AG04449 (cell line): ENCODE measurements around the gene CKAP2L.

Experiments
- CTCF ChIA-PET: fragments of 350-600 bp; formaldehyde crosslinking; extraction: SDS; loops from one replicate; lab custom pipeline; 2021; ENCODE audit warnings: antibody characterized with exemption; lab: Yijun Ruan, JAX
- POLR2A ChIA-PET: fragments of 400-600, 350-600 bp; formaldehyde crosslinking; extraction: SDS; loops from one replicate; lab custom pipeline; 2020; ENCODE audit warnings: antibody characterized with exemption, inconsistent platforms; lab: Yijun Ruan, JAX
- DNase-seq: peaks from one replicate; pipeline ENCODE4 v3.0.0-alpha.2; 2010; ENCODE audit warnings: low read depth, low spot score
- H3K4me3 ChIP-seq: 2 replicates; pipeline ENCODE4 v1.5.1; 2011; ENCODE audit warnings: low read depth, mild to moderate bottlenecking, control low read depth, low read length
- CTCF ChIP-seq: IDR thresholded peaks from one replicate; pipeline ENCODE4 v1.5.1; 2011; ENCODE audit warnings: mild to moderate bottlenecking, moderate library complexity, low read length, control low read depth, inconsistent platforms; ENCODE audit not compliant: insufficient read depth; ENCODE audit errors: missing control alignments

The CKAP2L gene

GRCh38 chr2:112694182-112694581 lies 70.2 kb downstream of the CKAP2L start:
- POLR2A ChIA-PET = no interaction called here
- CTCF ChIA-PET = interaction anchor here (1.6 kb wide), 1 partner anchor 14 kb away, joined by 3 read pairs; no protein-coding TSS in a partner anchor
- no peak for TF ChIP-seq CTCF
- DNase-seq = no peak
- no peak overlapping the region for H3K4me3 ChIP-seq

- no peak for DNase-seq
- POLR2A ChIA-PET = no interaction called here
- no peak overlapping the region for H3K4me3 ChIP-seq
- TF ChIP-seq CTCF = no peak
- CTCF ChIA-PET = interaction anchor here (0.8 to 4.0 kb wide), 6 partner anchors 12 to 93 kb away, joined by 3 to 34 read pairs (median 9); no protein-coding TSS in a partner anchor
Observed at GRCh38 chr2:112693596-112693995, 70.8 kb downstream of the CKAP2L start.

- POLR2A ChIA-PET = interaction anchor here (0.7 to 1.0 kb wide), 2 partner anchors 47 to 189 kb away, joined by 3 to 4 read pairs; partner anchors contain the start of gene SLC20A1
Observed at GRCh38 chr2:112692918-112693317, 71.5 kb downstream of the CKAP2L start.

GRCh38 chr2:112692495-112692911 lies 71.9 kb downstream of the CKAP2L start:
- no peak overlapping the region for H3K4me3 ChIP-seq
- peak; percentile 63 for DNase-seq
- no peak for TF ChIP-seq CTCF
- ChIA-PET POLR2A (interaction anchor here (0.7 to 1.0 kb wide), 2 partner anchors 47 to 190 kb away, joined by 3 to 4 read pairs; partner anchors contain the start of gene SLC20A1), CTCF (interaction anchor here (0.8 to 4.0 kb wide), 10 partner anchors 11 to 249 kb away, joined by 3 to 34 read pairs (median 6); no protein-coding TSS in a partner anchor)

More at GRCh38 chr2:112692918-112693317, 71.5 kb downstream of the CKAP2L start:
- no peak for TF ChIP-seq CTCF
- DNase-seq = no peak
- CTCF ChIA-PET = interaction anchor here (0.8 to 4.0 kb wide), 9 partner anchors 11 to 249 kb away, joined by 3 to 34 read pairs (median 7); no protein-coding TSS in a partner anchor
- no peak overlapping the region for H3K4me3 ChIP-seq

- CTCF ChIA-PET = interaction anchor here (1.1 to 4.0 kb wide), 13 partner anchors 8 to 250 kb away, joined by 3 to 34 read pairs (median 7); no protein-coding TSS in a partner anchor
- TF ChIP-seq CTCF = no peak
- H3K4me3 ChIP-seq = no peak overlapping the region
- POLR2A ChIA-PET = interaction anchor here (1.0 kb wide), 1 partner anchor 46 kb away, joined by 4 read pairs; the partner anchor contains the start of gene SLC20A1
- DNase-seq = no peak
Observed at GRCh38 chr2:112691881-112692281, 72.5 kb downstream of the CKAP2L start.

- POLR2A ChIA-PET = interaction anchor here (0.6 kb wide), 1 partner anchor 22 kb away, joined by 3 read pairs; no protein-coding TSS in a partner anchor
- TF ChIP-seq CTCF = peak; percentile 42
- no peak overlapping the region for H3K4me3 ChIP-seq
- CTCF ChIA-PET = interaction anchor here (1.0 to 4.0 kb wide), 12 partner anchors 9 to 251 kb away, joined by 4 to 34 read pairs (median 6); no protein-coding TSS in a partner anchor
- no peak for DNase-seq
Observed at GRCh38 chr2:112690853-112691401, 73.5 kb downstream of the CKAP2L start.
